Measurements from ENCODE around the gene ABCA4. TPM values are rescaled to one million over a fixed set of nuclear protein-coding genes. Genes with fewer than 3 reads are reported as not detected.

The ABCA4 gene
- total RNA-seq, 1 experiment from 2014 or later: 1.5 TPM

GRCh38 chr1:94020764-94021579 is 100.0 kb downstream of the ABCA4 start:
- Histone ChIP-seq H3K9me3 (ENCODE audit: control insufficient read depth, insufficient read depth, low read depth, low read length) (no peaks in the 10 kb centered on the region), H3K27ac (ENCODE audit: low read length) (no peak overlapping the region), H3K4me3 (ENCODE audit: low read depth in 2 of 2, low read length in 2 of 2) (no peak overlapping the region), H3K36me3 (ENCODE audit: control insufficient read depth, insufficient read depth, low read length) (no peaks in the 10 kb centered on the region), H3K4me1 (ENCODE audit: control insufficient read depth, insufficient read depth, low read length) (peaks cover 23% of the 10 kb centered on the region), H3K27me3 (ENCODE audit: control insufficient read depth, insufficient read depth, low read length) (no peaks in the 10 kb centered on the region)
- POLR2A ChIA-PET: no interaction called here
- no peak for DNase-seq (ENCODE audit: low read depth, low spot score)
- in situ Hi-C loops (cut with HindIII; ENCODE audit: low pct_unique_long_range_greater_than_20kb, low sequenced_read_pairs): no loop called here
- TF ChIP-seq CTCF (IDR thresholded peaks at IDR 0.05): no peak
- no peak for TF ChIP-seq REST (IDR thresholded peaks at IDR 0.05; ENCODE audit: insufficient read depth in 1 of 2, low read depth in 2 of 2, low read length in 1 of 2)
- TF ChIP-seq SIN3A (IDR thresholded peaks at IDR 0.05; ENCODE audit: borderline replicate concordance, insufficient read depth, low read depth, low read length): no peak
- no peak for TF ChIP-seq POLR2AphosphoS5 (IDR thresholded peaks at IDR 0.05; ENCODE audit: low read depth, low read length)
- TF ChIP-seq TCF7L2 (IDR thresholded peaks at IDR 0.05; ENCODE audit: low read depth, low read length): no peak
- BruUV-seq (replicated peaks): no TSS peak
- CTCF ChIA-PET: no interaction called here
- intact Hi-C loops (cut with micrococcal nuclease; ENCODE audit: unreplicated experiment): no loop called here
- no peak for ATAC-seq

GRCh38 chr1:94019327-94019726 is 101.6 kb downstream of the ABCA4 start:
- POLR2A ChIA-PET: no interaction called here
- intact Hi-C loops (cut with micrococcal nuclease; ENCODE audit: unreplicated experiment) (no loop called here), in situ Hi-C loops (cut with HindIII; ENCODE audit: low pct_unique_long_range_greater_than_20kb, low sequenced_read_pairs) (no loop called here)
- CTCF ChIA-PET: no interaction called here
- no peaks in the 10 kb centered on the region for H3K36me3 ChIP-seq (ENCODE audit: control insufficient read depth, insufficient read depth, low read length)
- ATAC-seq (no peak), DNase-seq (ENCODE audit: low read depth, low spot score) (no peak)
- H3K27me3 ChIP-seq (ENCODE audit: control insufficient read depth, insufficient read depth, low read length): no peaks in the 10 kb centered on the region
- H3K4me3 ChIP-seq (ENCODE audit: low read depth in 2 of 2, low read length in 2 of 2): no peak overlapping the region
- H3K9me3 ChIP-seq (ENCODE audit: control insufficient read depth, insufficient read depth, low read depth, low read length): no peaks in the 10 kb centered on the region
- no peak overlapping the region for H3K27ac ChIP-seq (ENCODE audit: low read length)
- no TSS peak for BruUV-seq (replicated peaks)
- TF ChIP-seq POLR2AphosphoS5 (IDR thresholded peaks at IDR 0.05; ENCODE audit: low read depth, low read length) (no peak), TCF7L2 (IDR thresholded peaks at IDR 0.05; ENCODE audit: low read depth, low read length) (no peak), CTCF (IDR thresholded peaks at IDR 0.05) (no peak), REST (IDR thresholded peaks at IDR 0.05; ENCODE audit: insufficient read depth in 1 of 2, low read depth in 2 of 2, low read length in 1 of 2) (no peak), SIN3A (IDR thresholded peaks at IDR 0.05; ENCODE audit: borderline replicate concordance, insufficient read depth, low read depth, low read length) (no peak)
- H3K4me1 ChIP-seq (ENCODE audit: control insufficient read depth, insufficient read depth, low read length): peaks cover 18% of the 10 kb centered on the region

Measured in Panc1 (cell line).